ENCODE results near the gene NOS1AP. TPM values are rescaled to one million over a fixed set of nuclear protein-coding genes. Genes with fewer than 3 reads are reported as not detected.

Gene NOS1AP
- total RNA-seq, 1 experiment from 2014 or later: 5.3 TPM

DNA sequence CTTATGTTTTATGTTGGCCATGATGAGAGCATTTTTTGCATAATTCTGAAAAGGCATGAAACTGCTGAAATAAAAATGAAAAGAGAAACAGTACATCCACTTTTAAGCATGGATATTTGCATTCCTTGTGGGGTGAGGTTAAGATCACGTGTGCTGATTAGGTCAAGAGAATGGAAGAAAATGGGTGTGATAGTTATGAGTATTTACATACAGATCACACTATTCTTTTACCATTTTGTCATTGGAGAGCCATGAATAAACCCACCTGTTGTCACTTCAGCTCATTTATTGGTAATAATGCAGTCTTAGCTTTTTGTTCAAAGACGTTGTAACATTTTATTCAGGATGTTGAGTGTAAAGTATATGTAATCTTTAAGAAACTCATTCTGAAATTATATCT, 153.2 kb downstream of the NOS1AP start:
- ChIA-PET RAD21 (ENCODE audit: low non-redundant PET in 1 of 2, low total read pairs in 2 of 2, uncharacterized antibody in 2 of 2, unreplicated experiment in 2 of 2) (no interaction called here), CTCF (interaction anchor here (1.3 to 1.6 kb wide), 2 partner anchors 166 to 167 kb away, joined by 3 read pairs; no protein-coding TSS in a partner anchor), POLR2A (no interaction called here)
- Histone ChIP-seq H3K9me3 (ENCODE audit: control insufficient read depth in 1 of 2, insufficient read depth in 1 of 2, low read depth in 1 of 2, low read length in 2 of 2) (no peaks in the 10 kb centered on the region), H3K36me3 (ENCODE audit: control insufficient read depth in 1 of 2, insufficient read depth in 2 of 2, low read length in 2 of 2) (no peaks in the 10 kb centered on the region), H3K79me2 (ENCODE audit: insufficient read depth, low read length) (no peaks in the 10 kb centered on the region), H3K9me2 (ENCODE audit: insufficient read depth) (no peaks in the 10 kb centered on the region), H3K27me3 (ENCODE audit: insufficient read depth, low read length) (no peaks in the 10 kb centered on the region), H3K4me1 (ENCODE audit: control insufficient read depth in 1 of 2, insufficient read depth in 2 of 2, low read length in 2 of 2) (peaks cover 0 to 48% of the 10 kb centered on the region in 2 experiments; a peak in 2 of 4 replicates), H3K9ac (ENCODE audit: low read length) (no peak overlapping the region), H4K20me1 (ENCODE audit: insufficient read depth) (no peaks in the 10 kb centered on the region), H3K27ac (ENCODE audit: low read depth, low read length) (no peak overlapping the region), H2AFZ (ENCODE audit: low read depth, low read length, poor library complexity, severe bottlenecking) (no peak overlapping the region), H3K4me3 (replicated peaks in 1 of 2; ENCODE audit: low read depth in 1 of 2, low read length in 2 of 2) (no peak overlapping the region), H3K4me2 (ENCODE audit: low read length) (no peak overlapping the region)
- intact Hi-C loops (cut with micrococcal nuclease): no loop called here
- DNase-seq (ENCODE audit: low read depth, low spot score) (no peak), ATAC-seq (no peak)
- no TSS peak for BruUV-seq (replicated peaks)
- no peak for TF ChIP-seq CBX3 (IDR thresholded peaks at IDR 0.05; ENCODE audit: low read depth)
- no peak for TF ChIP-seq ZFX (IDR thresholded peaks at IDR 0.05)
- no peak for TF ChIP-seq SP1 (IDR thresholded peaks at IDR 0.05; ENCODE audit: low read depth)
- TF ChIP-seq, protein P1, sequence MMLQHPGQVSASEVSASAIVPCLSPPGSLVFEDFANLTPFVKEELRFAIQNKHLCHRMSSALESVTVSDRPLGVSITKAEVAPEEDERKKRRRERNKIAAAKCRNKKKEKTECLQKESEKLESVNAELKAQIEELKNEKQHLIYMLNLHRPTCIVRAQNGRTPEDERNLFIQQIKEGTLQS (IDR thresholded peaks at IDR 0.05): no peak

DNA sequence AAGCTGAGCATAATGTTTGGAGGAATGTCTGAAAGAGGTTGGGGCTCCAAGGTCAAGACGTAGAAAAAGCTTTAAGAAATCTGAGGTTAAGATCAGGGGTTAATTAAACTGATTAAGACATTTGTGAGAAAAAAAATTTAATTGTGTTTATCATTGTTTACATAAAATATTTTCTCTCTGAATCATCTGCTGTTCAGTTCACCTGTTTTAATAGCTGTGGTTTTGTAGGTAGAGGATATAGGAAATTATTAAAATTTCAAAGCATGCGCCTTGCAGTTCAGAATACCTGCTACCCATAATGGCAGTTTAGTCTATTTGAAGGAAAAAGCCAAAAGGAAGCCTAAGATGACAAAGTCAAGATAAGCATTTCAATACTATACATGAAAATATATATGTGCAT, 154.0 kb downstream of the NOS1AP start:
- POLR2A ChIA-PET: no interaction called here
- H3K79me2 ChIP-seq (ENCODE audit: insufficient read depth, low read length): no peaks in the 10 kb centered on the region
- no peak for TF ChIP-seq JUND (IDR thresholded peaks at IDR 0.05)
- TF ChIP-seq RAD21 (IDR thresholded peaks at IDR 0.05; ENCODE audit: low read depth): no peak
- TF ChIP-seq, protein P2, sequence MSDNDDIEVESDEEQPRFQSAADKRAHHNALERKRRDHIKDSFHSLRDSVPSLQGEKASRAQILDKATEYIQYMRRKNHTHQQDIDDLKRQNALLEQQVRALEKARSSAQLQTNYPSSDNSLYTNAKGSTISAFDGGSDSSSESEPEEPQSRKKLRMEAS (IDR thresholded peaks at IDR 0.05): no peak
- TF ChIP-seq, protein P3, sequence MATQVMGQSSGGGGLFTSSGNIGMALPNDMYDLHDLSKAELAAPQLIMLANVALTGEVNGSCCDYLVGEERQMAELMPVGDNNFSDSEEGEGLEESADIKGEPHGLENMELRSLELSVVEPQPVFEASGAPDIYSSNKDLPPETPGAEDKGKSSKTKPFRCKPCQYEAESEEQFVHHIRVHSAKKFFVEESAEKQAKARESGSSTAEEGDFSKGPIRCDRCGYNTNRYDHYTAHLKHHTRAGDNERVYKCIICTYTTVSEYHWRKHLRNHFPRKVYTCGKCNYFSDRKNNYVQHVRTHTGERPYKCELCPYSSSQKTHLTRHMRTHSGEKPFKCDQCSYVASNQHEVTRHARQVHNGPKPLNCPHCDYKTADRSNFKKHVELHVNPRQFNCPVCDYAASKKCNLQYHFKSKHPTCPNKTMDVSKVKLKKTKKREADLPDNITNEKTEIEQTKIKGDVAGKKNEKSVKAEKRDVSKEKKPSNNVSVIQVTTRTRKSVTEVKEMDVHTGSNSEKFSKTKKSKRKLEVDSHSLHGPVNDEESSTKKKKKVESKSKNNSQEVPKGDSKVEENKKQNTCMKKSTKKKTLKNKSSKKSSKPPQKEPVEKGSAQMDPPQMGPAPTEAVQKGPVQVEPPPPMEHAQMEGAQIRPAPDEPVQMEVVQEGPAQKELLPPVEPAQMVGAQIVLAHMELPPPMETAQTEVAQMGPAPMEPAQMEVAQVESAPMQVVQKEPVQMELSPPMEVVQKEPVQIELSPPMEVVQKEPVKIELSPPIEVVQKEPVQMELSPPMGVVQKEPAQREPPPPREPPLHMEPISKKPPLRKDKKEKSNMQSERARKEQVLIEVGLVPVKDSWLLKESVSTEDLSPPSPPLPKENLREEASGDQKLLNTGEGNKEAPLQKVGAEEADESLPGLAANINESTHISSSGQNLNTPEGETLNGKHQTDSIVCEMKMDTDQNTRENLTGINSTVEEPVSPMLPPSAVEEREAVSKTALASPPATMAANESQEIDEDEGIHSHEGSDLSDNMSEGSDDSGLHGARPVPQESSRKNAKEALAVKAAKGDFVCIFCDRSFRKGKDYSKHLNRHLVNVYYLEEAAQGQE (IDR thresholded peaks at IDR 0.05; ENCODE audit: low read depth): no peak
- TF ChIP-seq EZH2 (IDR thresholded peaks at IDR 0.05): no peak
- TF ChIP-seq ZNF274 (IDR thresholded peaks at IDR 0.05; ENCODE audit: low read depth, low read length): no peak
- no peak for TF ChIP-seq CTCF (IDR thresholded peaks at IDR 0.05 in 2 of 3, conservative IDR thresholded peaks at IDR 0.05 in 1 of 3; ENCODE audit: borderline replicate concordance in 1 of 3, insufficient read depth in 1 of 3, low read depth in 2 of 3, low read length in 2 of 3)
- TF ChIP-seq EZH2phosphoT487 (IDR thresholded peaks at IDR 0.05; ENCODE audit: borderline replicate concordance): no peak
- no peak for TF ChIP-seq YY1 (IDR thresholded peaks at IDR 0.05; ENCODE audit: extremely low read depth, insufficient replicate concordance, low read depth, low read length)

More for the DNA sequence above, 154.0 kb downstream of the NOS1AP start:
- ChIA-PET CTCF (interaction anchor here (1.3 kb wide), 1 partner anchor 167 kb away, joined by 3 read pairs; no protein-coding TSS in a partner anchor), RAD21 (ENCODE audit: low non-redundant PET in 1 of 2, low total read pairs in 2 of 2, uncharacterized antibody in 2 of 2, unreplicated experiment in 2 of 2) (no interaction called here)
- Histone ChIP-seq H3K9ac (ENCODE audit: low read length) (no peak overlapping the region), H3K9me2 (ENCODE audit: insufficient read depth) (no peaks in the 10 kb centered on the region), H3K27ac (ENCODE audit: low read depth, low read length) (no peak overlapping the region), H3K27me3 (ENCODE audit: insufficient read depth, low read length) (no peaks in the 10 kb centered on the region), H3K4me2 (ENCODE audit: low read length) (no peak overlapping the region), H3K36me3 (ENCODE audit: control insufficient read depth in 1 of 2, insufficient read depth in 2 of 2, low read length in 2 of 2) (no peaks in the 10 kb centered on the region), H3K9me3 (ENCODE audit: control insufficient read depth in 1 of 2, insufficient read depth in 1 of 2, low read depth in 1 of 2, low read length in 2 of 2) (no peaks in the 10 kb centered on the region), H4K20me1 (ENCODE audit: insufficient read depth) (no peaks in the 10 kb centered on the region), H2AFZ (ENCODE audit: low read depth, low read length, poor library complexity, severe bottlenecking) (no peak overlapping the region), H3K4me1 (ENCODE audit: control insufficient read depth in 1 of 2, insufficient read depth in 2 of 2, low read length in 2 of 2) (peaks cover 0 to 48% of the 10 kb centered on the region in 2 experiments; a peak in 2 of 4 replicates), H3K4me3 (replicated peaks in 1 of 2; ENCODE audit: low read depth in 1 of 2, low read length in 2 of 2) (no peak overlapping the region)
- intact Hi-C loops (cut with micrococcal nuclease): no loop called here
- BruUV-seq (replicated peaks): no TSS peak
- DNase-seq (ENCODE audit: low read depth, low spot score): no peak
- no peak for ATAC-seq
